ENCODE data around the gene ADGB.

ADGB gene

GRCh38 chr6:146657432-146657831, 58.7 kb downstream of the ADGB start:
- Histone ChIP-seq H4K8ac (ENCODE audit: low read depth, low read length) (no peak overlapping the region), H3K23ac (ENCODE audit: low read length) (no peak overlapping the region), H3K9ac (ENCODE audit: low read length) (no peak overlapping the region), H3K27me3 (ENCODE audit: insufficient read depth, low read length, poor library complexity) (no peaks in the 10 kb centered on the region), H3K4me1 (ENCODE audit: control insufficient read depth, low read depth, low read length) (no peaks in the 10 kb centered on the region), H3K18ac (ENCODE audit: low read length) (no peak overlapping the region), H2BK5ac (ENCODE audit: low read length) (no peak overlapping the region), H2AK5ac (ENCODE audit: low read length) (no peak overlapping the region), H2BK120ac (ENCODE audit: low read depth, low read length) (no peak overlapping the region), H3K4ac (ENCODE audit: low read depth, low read length) (no peak overlapping the region), H3K79me2 (ENCODE audit: control insufficient read depth, insufficient read depth, low read length) (no peaks in the 10 kb centered on the region), H2BK15ac (replicated peaks; ENCODE audit: low read depth) (no peak overlapping the region), H3K79me1 (ENCODE audit: low read length) (no peaks in the 10 kb centered on the region), H3K27ac (ENCODE audit: low read depth, low read length) (no peak overlapping the region), H3K4me3 (ENCODE audit: low read length) (no peak overlapping the region), H3K4me2 (ENCODE audit: low read length) (no peak overlapping the region), H3K36me3 (ENCODE audit: control insufficient read depth, insufficient read depth, low read length) (no peaks in the 10 kb centered on the region), H4K5ac (ENCODE audit: low read length) (no peak overlapping the region), H3K56ac (ENCODE audit: low read length) (no peak overlapping the region)
- no peak for DNase-seq
- WGBS (ENCODE audit: extremely low coverage, insufficient coverage, low lambda C conversion rate): no CpG with 5 or more reads among the region's 3 CpGs

DNA sequence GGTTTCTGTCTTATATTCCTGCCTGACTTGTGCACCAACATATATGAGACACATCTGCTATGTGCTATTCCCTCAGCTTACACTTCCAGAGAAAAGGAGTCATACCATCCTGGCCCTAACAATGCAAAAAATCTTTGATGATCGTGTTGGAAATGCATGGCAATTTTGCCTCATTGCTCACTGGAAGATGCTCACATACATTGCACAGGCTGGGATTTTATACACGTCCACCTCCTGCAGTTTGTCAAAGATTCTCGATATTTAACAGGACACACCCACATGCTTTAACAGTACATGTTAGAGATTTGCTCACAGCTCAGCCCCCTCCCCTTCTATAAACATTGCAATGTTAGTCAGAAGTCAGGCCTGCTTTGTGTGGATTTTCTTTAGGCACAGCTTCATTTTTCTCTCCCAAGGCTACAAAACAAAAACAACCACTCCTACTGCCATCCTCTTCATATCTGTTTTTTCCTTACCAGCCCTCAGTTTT, 66.1 kb downstream of the ADGB start:
- no peaks in the 10 kb centered on the region for H3K4me1 ChIP-seq (ENCODE audit: control insufficient read depth, low read depth, low read length)
- no peak overlapping the region for H3K27ac ChIP-seq (ENCODE audit: low read depth, low read length)
- no CpG with 5 or more reads among the region's 3 CpGs for WGBS (ENCODE audit: extremely low coverage, insufficient coverage, low lambda C conversion rate)
- no peak overlapping the region for H3K4me3 ChIP-seq (ENCODE audit: low read length)
- no peak overlapping the region for H4K8ac ChIP-seq (ENCODE audit: low read depth, low read length)
- H3K18ac ChIP-seq (ENCODE audit: low read length): no peak overlapping the region
- no peak overlapping the region for H2BK5ac ChIP-seq (ENCODE audit: low read length)
- H2BK15ac ChIP-seq (replicated peaks; ENCODE audit: low read depth): no peak overlapping the region
- no peak overlapping the region for H2BK120ac ChIP-seq (ENCODE audit: low read depth, low read length)
- no peak overlapping the region for H3K4me2 ChIP-seq (ENCODE audit: low read length)
- H4K5ac ChIP-seq (ENCODE audit: low read length): no peak overlapping the region
- no peak overlapping the region for H3K9ac ChIP-seq (ENCODE audit: low read length)
- H2AK5ac ChIP-seq (ENCODE audit: low read length): no peak overlapping the region
- no peak overlapping the region for H3K56ac ChIP-seq (ENCODE audit: low read length)
- H3K79me1 ChIP-seq (ENCODE audit: low read length): no peaks in the 10 kb centered on the region
- H3K4ac ChIP-seq (ENCODE audit: low read depth, low read length): no peak overlapping the region
- no peaks in the 10 kb centered on the region for H3K79me2 ChIP-seq (ENCODE audit: control insufficient read depth, insufficient read depth, low read length)
- H3K23ac ChIP-seq (ENCODE audit: low read length): no peak overlapping the region
- no peak for DNase-seq
- H3K27me3 ChIP-seq (ENCODE audit: insufficient read depth, low read length, poor library complexity): no peaks in the 10 kb centered on the region
- H3K36me3 ChIP-seq (ENCODE audit: control insufficient read depth, insufficient read depth, low read length): no peaks in the 10 kb centered on the region

DNA sequence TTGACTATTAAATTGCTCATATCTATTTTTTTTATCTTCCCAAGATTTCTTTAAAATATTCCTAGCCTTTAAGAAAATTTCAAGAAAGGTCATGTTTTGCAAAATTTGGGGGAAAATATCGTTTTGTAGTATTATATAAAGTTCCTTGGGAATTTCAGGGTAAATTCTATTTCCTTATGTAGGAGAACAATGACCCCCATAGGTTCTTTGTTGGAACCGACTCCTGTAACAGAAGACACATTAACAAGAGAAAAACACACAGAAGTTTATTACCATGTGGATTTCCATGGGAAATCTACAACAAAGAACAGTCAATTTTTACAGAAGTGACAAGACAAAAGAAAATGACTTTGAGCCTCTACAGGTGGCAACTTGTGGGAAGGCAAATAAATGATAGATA, 68.1 kb downstream of the ADGB start:
- Histone ChIP-seq H3K36me3 (ENCODE audit: control insufficient read depth, insufficient read depth, low read length) (no peaks in the 10 kb centered on the region), H3K4me3 (ENCODE audit: low read length) (no peak overlapping the region), H3K56ac (ENCODE audit: low read length) (no peak overlapping the region), H3K9ac (ENCODE audit: low read length) (no peak overlapping the region), H3K23ac (ENCODE audit: low read length) (no peak overlapping the region), H3K4me2 (ENCODE audit: low read length) (no peak overlapping the region), H3K4me1 (ENCODE audit: control insufficient read depth, low read depth, low read length) (no peaks in the 10 kb centered on the region), H3K27ac (ENCODE audit: low read depth, low read length) (no peak overlapping the region), H2BK120ac (ENCODE audit: low read depth, low read length) (no peak overlapping the region), H3K79me2 (ENCODE audit: control insufficient read depth, insufficient read depth, low read length) (no peaks in the 10 kb centered on the region), H2AK5ac (ENCODE audit: low read length) (no peak overlapping the region), H4K8ac (ENCODE audit: low read depth, low read length) (no peak overlapping the region), H2BK5ac (ENCODE audit: low read length) (no peak overlapping the region), H3K27me3 (ENCODE audit: insufficient read depth, low read length, poor library complexity) (no peaks in the 10 kb centered on the region), H3K4ac (ENCODE audit: low read depth, low read length) (no peak overlapping the region), H4K5ac (ENCODE audit: low read length) (no peak overlapping the region), H3K79me1 (ENCODE audit: low read length) (no peaks in the 10 kb centered on the region), H2BK15ac (replicated peaks; ENCODE audit: low read depth) (no peak overlapping the region), H3K18ac (ENCODE audit: low read length) (no peak overlapping the region)
- DNase-seq: no peak
- no CpG with 5 or more reads among the region's 2 CpGs for WGBS (ENCODE audit: extremely low coverage, insufficient coverage, low lambda C conversion rate)

DNA sequence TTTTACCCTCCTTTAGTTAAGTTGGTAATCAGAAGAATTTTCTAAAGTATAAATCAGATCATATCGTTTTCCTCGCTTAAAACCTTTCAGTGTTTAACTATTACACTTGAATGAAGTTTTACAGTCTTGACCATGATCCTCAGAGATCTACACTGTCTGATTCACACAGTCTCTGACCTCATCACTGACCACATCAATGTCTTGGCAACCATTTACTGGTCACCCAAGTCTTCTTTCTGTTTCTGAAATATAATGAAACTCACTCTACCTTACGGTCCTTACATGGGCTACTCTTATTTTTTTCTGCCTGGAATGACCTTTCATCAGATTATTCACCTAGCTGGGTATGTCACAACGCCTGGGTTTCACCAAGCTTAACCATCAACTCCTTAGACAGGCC, 71.4 kb downstream of the ADGB start:
- H3K4me2 ChIP-seq (ENCODE audit: low read length): no peak overlapping the region
- DNase-seq: no peak
- WGBS (ENCODE audit: extremely low coverage, insufficient coverage, low lambda C conversion rate): no CpG with 5 or more reads among the region's 4 CpGs
- no peaks in the 10 kb centered on the region for H3K27me3 ChIP-seq (ENCODE audit: insufficient read depth, low read length, poor library complexity)
- H3K18ac ChIP-seq (ENCODE audit: low read length): no peak overlapping the region
- no peaks in the 10 kb centered on the region for H3K79me1 ChIP-seq (ENCODE audit: low read length)
- H3K79me2 ChIP-seq (ENCODE audit: control insufficient read depth, insufficient read depth, low read length): no peaks in the 10 kb centered on the region
- H3K36me3 ChIP-seq (ENCODE audit: control insufficient read depth, insufficient read depth, low read length): no peaks in the 10 kb centered on the region
- no peak overlapping the region for H3K23ac ChIP-seq (ENCODE audit: low read length)
- no peak overlapping the region for H3K9ac ChIP-seq (ENCODE audit: low read length)
- H3K27ac ChIP-seq (ENCODE audit: low read depth, low read length): no peak overlapping the region
- H4K8ac ChIP-seq (ENCODE audit: low read depth, low read length): no peak overlapping the region
- H2BK5ac ChIP-seq (ENCODE audit: low read length): no peak overlapping the region
- H3K4me1 ChIP-seq (ENCODE audit: control insufficient read depth, low read depth, low read length): no peaks in the 10 kb centered on the region
- H3K4me3 ChIP-seq (ENCODE audit: low read length): no peak overlapping the region
- H2BK120ac ChIP-seq (ENCODE audit: low read depth, low read length): no peak overlapping the region
- no peak overlapping the region for H3K56ac ChIP-seq (ENCODE audit: low read length)
- no peak overlapping the region for H2AK5ac ChIP-seq (ENCODE audit: low read length)
- H2BK15ac ChIP-seq (replicated peaks; ENCODE audit: low read depth): no peak overlapping the region
- no peak overlapping the region for H4K5ac ChIP-seq (ENCODE audit: low read length)
- H3K4ac ChIP-seq (ENCODE audit: low read depth, low read length): no peak overlapping the region

GRCh38 chr6:146673069-146673468, 74.3 kb downstream of the ADGB start:
- Histone ChIP-seq H4K5ac (ENCODE audit: low read length) (no peak overlapping the region), H3K4me3 (ENCODE audit: low read length) (no peak overlapping the region), H3K4ac (ENCODE audit: low read depth, low read length) (no peak overlapping the region), H3K36me3 (ENCODE audit: control insufficient read depth, insufficient read depth, low read length) (no peaks in the 10 kb centered on the region), H3K79me2 (ENCODE audit: control insufficient read depth, insufficient read depth, low read length) (no peaks in the 10 kb centered on the region), H3K27ac (ENCODE audit: low read depth, low read length) (no peak overlapping the region), H3K9ac (ENCODE audit: low read length) (no peak overlapping the region), H3K23ac (ENCODE audit: low read length) (no peak overlapping the region), H3K4me2 (ENCODE audit: low read length) (no peak overlapping the region), H3K27me3 (ENCODE audit: insufficient read depth, low read length, poor library complexity) (no peaks in the 10 kb centered on the region), H4K8ac (ENCODE audit: low read depth, low read length) (no peak overlapping the region), H2AK5ac (ENCODE audit: low read length) (no peak overlapping the region), H3K4me1 (ENCODE audit: control insufficient read depth, low read depth, low read length) (no peaks in the 10 kb centered on the region), H3K18ac (ENCODE audit: low read length) (no peak overlapping the region), H2BK5ac (ENCODE audit: low read length) (no peak overlapping the region), H3K56ac (ENCODE audit: low read length) (no peak overlapping the region), H2BK120ac (ENCODE audit: low read depth, low read length) (no peak overlapping the region), H3K79me1 (ENCODE audit: low read length) (no peaks in the 10 kb centered on the region), H2BK15ac (replicated peaks; ENCODE audit: low read depth) (no peak overlapping the region)
- WGBS (ENCODE audit: extremely low coverage, insufficient coverage, low lambda C conversion rate): no CpG with 5 or more reads among the region's 3 CpGs
- DNase-seq: no peak

GRCh38 chr6:146679386-146679785, 80.6 kb downstream of the ADGB start:
- no peak overlapping the region for H2BK5ac ChIP-seq (ENCODE audit: low read length)
- no peaks in the 10 kb centered on the region for H3K36me3 ChIP-seq (ENCODE audit: control insufficient read depth, insufficient read depth, low read length)
- H3K4ac ChIP-seq (ENCODE audit: low read depth, low read length): no peak overlapping the region
- H2BK120ac ChIP-seq (ENCODE audit: low read depth, low read length): no peak overlapping the region
- no peak overlapping the region for H3K4me3 ChIP-seq (ENCODE audit: low read length)
- no peaks in the 10 kb centered on the region for H3K27me3 ChIP-seq (ENCODE audit: insufficient read depth, low read length, poor library complexity)
- H3K79me2 ChIP-seq (ENCODE audit: control insufficient read depth, insufficient read depth, low read length): no peaks in the 10 kb centered on the region
- H3K4me2 ChIP-seq (ENCODE audit: low read length): no peak overlapping the region
- no peaks in the 10 kb centered on the region for H3K4me1 ChIP-seq (ENCODE audit: control insufficient read depth, low read depth, low read length)
- no peak overlapping the region for H3K18ac ChIP-seq (ENCODE audit: low read length)
- H2BK15ac ChIP-seq (replicated peaks; ENCODE audit: low read depth): no peak overlapping the region
- H2AK5ac ChIP-seq (ENCODE audit: low read length): no peak overlapping the region
- H4K5ac ChIP-seq (ENCODE audit: low read length): no peak overlapping the region
- H3K23ac ChIP-seq (ENCODE audit: low read length): no peak overlapping the region
- H3K9ac ChIP-seq (ENCODE audit: low read length): no peak overlapping the region
- no peak overlapping the region for H4K8ac ChIP-seq (ENCODE audit: low read depth, low read length)
- no peak for DNase-seq
- H3K27ac ChIP-seq (ENCODE audit: low read depth, low read length): no peak overlapping the region
- no peak overlapping the region for H3K56ac ChIP-seq (ENCODE audit: low read length)
- no CpG with 5 or more reads among the region's 3 CpGs for WGBS (ENCODE audit: extremely low coverage, insufficient coverage, low lambda C conversion rate)
- H3K79me1 ChIP-seq (ENCODE audit: low read length): no peaks in the 10 kb centered on the region
